Ovary (tissue), 10 donors: Measurements from ENCODE around the gene GRSF1. TPM values are rescaled to one million over a fixed set of nuclear protein-coding genes. Genes with fewer than 3 reads are reported as not detected.

Experiments
- DNase-seq, 5 donors: peaks; one replicate each; pipeline ENCODE4 v3.0.0-alpha.2; 2019 to 2020
- H3K27ac ChIP-seq, 2 donors: fragments of 200-600 bp; one replicate each; pipeline versions ENCODE4 v1.5.1 to v1.8.0; 2019 to 2022
- H3K27me3 ChIP-seq: fragments of 200-600 bp; one replicate; pipeline ENCODE4 v1.8.0; 2022
- H3K36me3 ChIP-seq: fragments of 200-600 bp; sonication (generic); one replicate; pipeline ENCODE4 v1.5.1; 2019
- H3K4me1 ChIP-seq: one replicate; pipeline ENCODE4 v1.8.1; 2013; ENCODE audit warnings: mild to moderate bottlenecking, moderate library complexity; ENCODE audit not compliant: insufficient read depth
- H3K4me3 ChIP-seq: fragments of 200-600 bp; sonication (generic); one replicate; pipeline ENCODE4 v1.5.1; 2017
- H3K9me3 ChIP-seq, 2 donors: fragments of 200-600 bp in 1 of 2; sonication (generic) in 1 of 2; one replicate each; pipeline versions ENCODE4 v1.5.1 to v1.8.1; 2013 to 2019; ENCODE audit warnings: mild to moderate bottlenecking in 1 of 2, moderate library complexity in 1 of 2
- CTCF ChIP-seq, 3 donors: fragments of 450-650 bp in 2 of 3; fragments of 200-600 bp in 1 of 3; IDR thresholded peaks; one replicate each; pipeline versions ENCODE4 v1.5.1 to v1.8.0; 2016 to 2022; ENCODE audit warnings: antibody characterized with exemption in 3 of 3, mild to moderate bottlenecking in 1 of 3
- EP300 ChIP-seq: sonication (generic); formaldehyde crosslinking; IDR thresholded peaks from one replicate; pipeline ENCODE4 v1.6.1; 2017; ENCODE audit warnings: antibody characterized with exemption
- POLR2A ChIP-seq: fragments of 450-650 bp; IDR thresholded peaks from one replicate; pipeline ENCODE4 v1.6.1; 2017; ENCODE audit warnings: antibody characterized with exemption, mild to moderate bottlenecking, moderate library complexity
- WGBS, 3 donors: extraction: QIAGEN DNeasy Blood & Tissue Kit in 1 of 3; methylation state at CpG; one replicate each; pipeline versions ENCODE4 v1.1.5 to v1.1.7; 2013 to 2017; 5-methylcytosine and 5-hydroxymethylcytosine counted together
- intact Hi-C, 4 donors: fragments of 100-400 bp; cut with DNase I; formaldehyde crosslinking; loops; one replicate each; pipeline versions ENCODE4 v1.11.0 to v1.15.1; 2022 to 2023
- long read RNA-seq, 3 donors: library from polyadenylated mRNA in 2 of 3; unstranded in 2 of 3; transcript quantifications; one replicate each; pipeline ENCODE4 v2.0.0 and lab custom pipeline, GENCODE V29; 2021 to 2026
- polyA plus RNA-seq, 2 donors: library from polyadenylated mRNA; stranded (reverse); fragments of 200-250 nt in 1 of 2; fragments of 350-450 nt in 1 of 2; fragmentation: Illumina TruSeq in 1 of 2; extraction: RNeasy Lipid Tissue Mini Kit (QIAGEN cat#74804) in 1 of 2; gene quantifications; one replicate each; pipeline ENCODE4 v1.2.3, GENCODE V29; 2013 to 2014
- total RNA-seq, 7 donors: library from RNA; depleted of rRNA in 2 of 7; stranded (reverse); fragments of >200 nt in 2 of 7; fragmentation: NEBNext Ultra II Directional in 3 of 7; extraction: Animal tissue kit (Norgen Biotek cat#: 25700) in 3 of 7; gene quantifications; one replicate each; pipeline versions ENCODE4 v1.1.0 to v1.2.4, GENCODE V29; 2016 to 2023
- donor health status: DM: no; HTN: no; CAD: no; lungs with moderate emphysema.
- donor health status: DM: no; HTN: no; CAD: no.
- donor health status: Bipolar disorder and iron deficiency.
- donor health status: DM: yes; HTN: yes; CAD: no.
- donor health status: DM: no; HTN: no; CAD: no.
- donor health status: DM: yes; HTN: yes; CAD: no.

GRSF1 gene
- total RNA-seq (10 to 100 TPM; 28.4 to 48.3 (median 44.3) TPM), polyA plus RNA-seq (10 to 100 TPM; 40.2 to 78.7 TPM)
- long read RNA-seq, donor 1, full-length matches to known transcripts, result 46 of 55 reads
- long read RNA-seq, donor 1, partial matches to known transcripts, result 4 of 55 reads
- long read RNA-seq, donor 1, other reads (novel, unspliced or antisense), result 5 of 55 reads
- long read RNA-seq, donor 2, full-length matches to known transcripts, result 31 of 37 reads
- long read RNA-seq, donor 2, partial matches to known transcripts, result 0 of 37 reads
- long read RNA-seq, donor 2, other reads (novel, unspliced or antisense), result 6 of 37 reads
- long read RNA-seq, donor 3, full-length matches to known transcripts, result 129 of 140 reads
- long read RNA-seq, donor 3, partial matches to known transcripts, result 1 of 140 reads
- long read RNA-seq, donor 3, other reads (novel, unspliced or antisense), result 10 of 140 reads

- Histone ChIP-seq H3K4me1 (peaks cover 5% of the 10 kb centered on the region), H3K27ac (peak within 1 kb of the TSS; percentile 89 to 95), H3K27me3 (no peaks in the 10 kb centered on the region), H3K36me3 (no peaks in the 10 kb centered on the region), H3K9me3 (peaks cover 0 to 2% of the 10 kb centered on the region in 2 donors), H3K4me3 (peak within 1 kb of the TSS; percentile 97)
- DNase-seq, result peak; percentile 92 to 95 (median 94)
- intact Hi-C loops, result loop anchor here in 3 of 4 donors (5.0 to 10.0 kb wide), 3 partner anchors 152 to 155 kb away; partner anchors contain the start of genes DCK (in 3 of the 3) and UTP3 (in 1 of the 3)
- WGBS, 3 donors, result 0 to 1% (median 0%) methylated on average over 19 to 50 of the region's 51 CpGs
- TF ChIP-seq POLR2A, result peak; percentile 59
- TF ChIP-seq CTCF (IDR thresholded peaks at IDR 0.05), result no peak
Measured at GRCh38 chr4:70839589-70840093, at the start of gene GRSF1. Gene GRSF1 (minus strand): TSS chr4:70839890. CDS start chr4:70839827, 63 bp downstream.

- TF ChIP-seq CTCF (IDR thresholded peaks at IDR 0.05), result no peak
- no peak for TF ChIP-seq EP300
- no peak for TF ChIP-seq POLR2A
Measured at GRCh38 chr4:70885174-70885573, 45.5 kb upstream of the GRSF1 start.

GRCh38 chr4:70880739-70881138 is 41.0 kb upstream of the GRSF1 start:
- no peaks in the 10 kb centered on the region for H3K4me1 ChIP-seq
- H3K9me3 ChIP-seq, result no peaks in the 10 kb centered on the region
- no peak overlapping the region for H3K4me3 ChIP-seq
- no peaks in the 10 kb centered on the region for H3K27me3 ChIP-seq
- TF ChIP-seq CTCF (IDR thresholded peaks at IDR 0.05), result no peak
- TF ChIP-seq POLR2A, result no peak
- TF ChIP-seq EP300, result no peak
- DNase-seq, result no peak
- no peaks in the 10 kb centered on the region for H3K36me3 ChIP-seq
- 19 to 41% (median 28%) methylated on average over 3 of the region's 3 CpGs for WGBS, 3 donors
- no peak overlapping the region for H3K27ac ChIP-seq
- intact Hi-C loops, result no loop called here

More at GRCh38 chr4:70885174-70885573, 45.5 kb upstream of the GRSF1 start:
- H3K9me3 ChIP-seq, result no peaks in the 10 kb centered on the region
- H3K4me1 ChIP-seq, result no peaks in the 10 kb centered on the region
- no peak overlapping the region for H3K4me3 ChIP-seq
- H3K27ac ChIP-seq, result no peak overlapping the region
- DNase-seq, result no peak
- H3K27me3 ChIP-seq, result no peaks in the 10 kb centered on the region
- intact Hi-C loops, result no loop called here
- no peaks in the 10 kb centered on the region for H3K36me3 ChIP-seq
- 65 to 70% (median 66%) methylated on average over 6 of the region's 6 CpGs for WGBS, 3 donors

- Histone ChIP-seq H3K4me1 (no peaks in the 10 kb centered on the region), H3K9me3 (no peaks in the 10 kb centered on the region), H3K27me3 (no peaks in the 10 kb centered on the region), H3K36me3 (no peaks in the 10 kb centered on the region), H3K27ac (no peak overlapping the region), H3K4me3 (no peak overlapping the region)
- 53 to 68% (median 64%) methylated on average over 3 of the region's 3 CpGs for WGBS, 3 donors
- intact Hi-C loops, result no loop called here
- TF ChIP-seq POLR2A (no peak), EP300 (no peak), CTCF (IDR thresholded peaks at IDR 0.05) (no peak)
- DNase-seq, result no peak
Measured at GRCh38 chr4:70877556-70877955, 37.9 kb upstream of the GRSF1 start.
